HepG2 (cell line): ENCODE results near the gene IL11RA. TPM values are rescaled to one million over a fixed set of nuclear protein-coding genes. Genes with fewer than 3 reads are reported as not detected.
A peak's percentile ranks its signal among the peaks of the same experiment; 100 is the strongest.

Source experiments
- ATF3 ChIP-seq: sonication (generic); formaldehyde crosslinking; IDR thresholded peaks from 2 replicates; pipeline ENCODE4 v1.4.0; 2020; ENCODE audit warnings: missing genetic modification reagents
- E2F1 ChIP-seq: sonication (generic); formaldehyde crosslinking; IDR thresholded peaks from 2 replicates; pipeline ENCODE4 v1.5.0; 2020; ENCODE audit warnings: missing genetic modification reagents
- E2F2 ChIP-seq: sonication (generic); formaldehyde crosslinking; IDR thresholded peaks from 2 replicates; pipeline ENCODE4 v1.4.0; 2020; ENCODE audit warnings: missing genetic modification reagents, borderline replicate concordance
- EED ChIP-seq: sonication (generic); formaldehyde crosslinking; IDR thresholded peaks from 2 replicates; pipeline ENCODE4 v1.5.0; 2020; ENCODE audit warnings: mild to moderate bottlenecking, missing genetic modification reagents
- GZF1 ChIP-seq: sonication (generic); formaldehyde crosslinking; IDR thresholded peaks from 2 replicates; pipeline ENCODE4 v1.5.1; 2020; ENCODE audit warnings: mild to moderate bottlenecking, missing genetic modification reagents
- JUNB ChIP-seq: sonication (generic); formaldehyde crosslinking; IDR thresholded peaks from 2 replicates; pipeline ENCODE4 v1.8.0; 2022; ENCODE audit warnings: missing genetic modification reagents, mild to moderate bottlenecking, borderline replicate concordance
- NFKB2 ChIP-seq: sonication (generic); formaldehyde crosslinking; IDR thresholded peaks from 2 replicates; pipeline ENCODE4 v1.4.0; 2020; ENCODE audit warnings: missing genetic modification reagents, borderline replicate concordance
- NONO ChIP-seq, 2 experiments: fragments of 450-650 bp in 1 of 2; sonication (generic) in 1 of 2; formaldehyde crosslinking in 1 of 2; IDR thresholded peaks in 1 of 2; conservative IDR thresholded peaks in 1 of 2; 2 replicates each; pipeline versions ENCODE4 v1.6.1 to v1.8.0; 2017 to 2022; ENCODE audit warnings: mild to moderate bottlenecking in 1 of 2, missing genetic modification reagents in 1 of 2, moderate library complexity in 1 of 2
- ONECUT2 ChIP-seq: sonication (generic); formaldehyde crosslinking; IDR thresholded peaks from 2 replicates; pipeline ENCODE4 v1.4.0; 2020; ENCODE audit warnings: missing genetic modification reagents
- SP140L ChIP-seq: sonication (generic); formaldehyde crosslinking; IDR thresholded peaks from 2 replicates; pipeline ENCODE4 v1.4.0; 2020; ENCODE audit warnings: missing genetic modification reagents, borderline replicate concordance
- SRSF4 ChIP-seq: fragments of 200-400 bp; formaldehyde crosslinking; IDR thresholded peaks from one replicate; pipeline ENCODE4 v1.6.1; 2018; ENCODE audit warnings: mild to moderate bottlenecking, low read depth, low read length, moderate library complexity; ENCODE audit not compliant: poor library complexity, severe bottlenecking
- TBP ChIP-seq: sonication (generic); formaldehyde crosslinking; IDR thresholded peaks from 2 replicates; pipeline ENCODE4 v1.5.0; 2020; ENCODE audit warnings: missing genetic modification reagents
- ZBTB34 ChIP-seq: sonication (generic); formaldehyde crosslinking; IDR thresholded peaks from 2 replicates; pipeline ENCODE4 v1.8.0; 2022; ENCODE audit warnings: mild to moderate bottlenecking, missing genetic modification reagents
- ZFY ChIP-seq: sonication (generic); formaldehyde crosslinking; IDR thresholded peaks from 2 replicates; pipeline ENCODE4 v1.4.0; 2020; ENCODE audit warnings: missing genetic modification reagents
- ZMAT5 ChIP-seq: sonication (generic); formaldehyde crosslinking; IDR thresholded peaks from 2 replicates; pipeline ENCODE4 v1.5.0; 2020; ENCODE audit warnings: mild to moderate bottlenecking, low read depth, missing genetic modification reagents, borderline replicate concordance
- ZNF276 ChIP-seq: sonication (generic); formaldehyde crosslinking; IDR thresholded peaks from 2 replicates; pipeline ENCODE4 v1.4.0; 2020; ENCODE audit warnings: mild to moderate bottlenecking, low read depth, missing genetic modification reagents
- ZNF296 ChIP-seq: sonication (generic); formaldehyde crosslinking; conservative IDR thresholded peaks from 2 replicates; pipeline ENCODE4 v1.5.0; 2020; ENCODE audit warnings: mild to moderate bottlenecking, missing genetic modification reagents
- ZNF362 ChIP-seq: sonication (generic); formaldehyde crosslinking; IDR thresholded peaks from 2 replicates; pipeline ENCODE4 v1.4.0; 2020; ENCODE audit warnings: missing genetic modification reagents, mild to moderate bottlenecking, borderline replicate concordance
- ZNF451 ChIP-seq: sonication (generic); formaldehyde crosslinking; IDR thresholded peaks from 2 replicates; pipeline ENCODE4 v1.5.0; 2020; ENCODE audit warnings: mild to moderate bottlenecking, missing genetic modification reagents
- ZNF562 ChIP-seq: sonication (generic); formaldehyde crosslinking; IDR thresholded peaks from 2 replicates; pipeline ENCODE4 v1.8.0; 2022; ENCODE audit warnings: missing genetic modification reagents, borderline replicate concordance
- ZNF768 ChIP-seq: sonication (generic); formaldehyde crosslinking; IDR thresholded peaks from 2 replicates; pipeline ENCODE4 v1.4.0; 2020; ENCODE audit warnings: missing genetic modification reagents
- polyA plus RNA-seq, 8 experiments: library from polyadenylated mRNA; depleted of rRNA in 3 of 8; stranded (reverse) in 7 of 8; unstranded in 1 of 8; fragments of >200 nt; fragmentation: Illumina TruSeq in 4 of 8; extraction: Trizol in 4 of 8; gene quantifications; 2 replicates each; pipeline versions ENCODE4 v1.2.1 to v1.2.3, GENCODE V29; 2011 to 2016; ENCODE audit warnings: low read depth in 4 of 8, missing spikeins in 1 of 8, mixed read lengths in 1 of 8; ENCODE audit not compliant: insufficient read depth in 1 of 8
- total RNA-seq, 5 experiments: library from RNA; depleted of rRNA; stranded (reverse); fragments of >200 nt; fragmentation: Illumina TruSeq; extraction: Trizol; gene quantifications; 2 replicates each; pipeline ENCODE4 v1.2.3, GENCODE V29; 2016; ENCODE audit warnings: low read depth in 1 of 5

The IL11RA gene
- total and polyA plus RNA-seq, 2 of the 13 experiments (the other 11 are each of a cell fraction or from before 2014, with no cell fraction given), result 2.0 to 4.2 TPM

- no peak for TF ChIP-seq NONO (IDR thresholded peaks at IDR 0.05)
- peak; percentile 90 for TF ChIP-seq NONO (CRISPR knock-in tag; conservative IDR thresholded peaks at IDR 0.05)
- no peak for TF ChIP-seq ZNF296 (CRISPR knock-in tag)
- TF ChIP-seq EED, result peak; percentile 98
- TF ChIP-seq E2F1 (CRISPR knock-in tag), result no peak
- TF ChIP-seq ZMAT5 (CRISPR knock-in tag), result no peak
- TF ChIP-seq SP140L (CRISPR knock-in tag), result no peak
- TF ChIP-seq ZNF362 (CRISPR knock-in tag), result no peak; the same call in 1 of the 2 replicates
- peak; percentile 98 for TF ChIP-seq ZFY
- TF ChIP-seq ZNF276 (CRISPR knock-in tag), result 0 out of 2 replicates have a peak, but pooled peaks have one; percentile 65
- no peak; the same call in 1 of the 2 replicates for TF ChIP-seq ONECUT2 (CRISPR knock-in tag)
- no peak for TF ChIP-seq JUNB
- TF ChIP-seq ZNF768, result no peak
- no peak for TF ChIP-seq TBP (CRISPR knock-in tag)
- TF ChIP-seq E2F2 (CRISPR knock-in tag), result no peak
- no peak; the same call in 1 of the 2 replicates for TF ChIP-seq GZF1 (CRISPR knock-in tag)
- TF ChIP-seq ATF3 (CRISPR knock-in tag), result no peak
- TF ChIP-seq ZBTB34 (CRISPR knock-in tag), result 0 out of 2 replicates have a peak, but pooled peaks have one; percentile 44
- TF ChIP-seq SRSF4, result no peak
- TF ChIP-seq ZNF562 (CRISPR knock-in tag), result no peak
- peak; percentile 70 for TF ChIP-seq NFKB2 (CRISPR knock-in tag)
- no peak for TF ChIP-seq ZNF451 (CRISPR knock-in tag)
Observed at GRCh38 chr9:34637356-34638137, 14.4 kb upstream of the IL11RA start, which contains the start of gene SIGMAR1 (continued).
